ENCODE measurements around the gene ZNF319. TPM values are rescaled to one million over a fixed set of nuclear protein-coding genes. Genes with fewer than 3 reads are reported as not detected.

The ZNF319 gene
- total RNA-seq, 5 donors from 2014 or later (not counting 1 experiment from before 2014, with no cell fraction given), result 14.9 to 25.4 (median 20.4) TPM

- no peak overlapping the region for H3K4me3 ChIP-seq (ENCODE audit: control insufficient read depth in 1 of 2, extremely low read depth in 1 of 2, low read length in 1 of 2)
- POLR2A ChIA-PET, result no interaction called here
- H3K27me3 ChIP-seq (replicated peaks in 1 of 2; ENCODE audit: control insufficient read depth in 2 of 2, extremely low read depth in 1 of 2, insufficient read depth in 2 of 2, low read length in 1 of 2), result no peaks in the 10 kb centered on the region
- H3K9me3 Mint-ChIP-seq, result no peaks in the 10 kb centered on the region
- CTCF ChIA-PET, result interaction anchor here in 1 of 2 donors (0.7 kb wide), 1 partner anchor 228 kb away, joined by 3 read pairs; no protein-coding TSS in a partner anchor
- peaks cover 42 to 64% (median 53%) of the 10 kb centered on the region in 3 donors for H3K4me1 Mint-ChIP-seq
- peak overlapping the region; percentile 89 to 90 for H3K27ac Mint-ChIP-seq
- H3K36me3 Mint-ChIP-seq, result peaks cover 20% of the 10 kb centered on the region
- peak overlapping the region; percentile 46 for H3K27ac ChIP-seq (ENCODE audit: low read length)
- DNase-seq (no peak), ATAC-seq (replicated peaks in 1 of 4) (no peak)
- H3K4me3 Mint-ChIP-seq, result no peak overlapping the region
- no peaks in the 10 kb centered on the region for H3K27me3 Mint-ChIP-seq
- peaks cover 31 to 43% of the 10 kb centered on the region in 2 donors for H3K36me3 ChIP-seq (ENCODE audit: control insufficient read depth in 2 of 2, extremely low read depth in 1 of 2, insufficient read depth in 1 of 2, low read length in 1 of 2)
- no peaks in the 10 kb centered on the region for H3K9me3 ChIP-seq
- H3K4me1 ChIP-seq (ENCODE audit: control insufficient read depth in 1 of 2, extremely low read depth in 1 of 2, insufficient read depth in 2 of 2, low read length in 2 of 2), result peaks cover 22 to 71% of the 10 kb centered on the region in 2 experiments
- WGBS (ENCODE audit: insufficient coverage), result 92% methylated on average over 15 of the region's 18 CpGs
Measured at GRCh38 chr16:57995721-57996405, 4.6 kb downstream of the ZNF319 start.

GRCh38 chr16:57994778-57995177 is 5.7 kb downstream of the ZNF319 start:
- Mint-ChIP-seq H3K27ac (peak overlapping the region; percentile 89 to 90), H3K9me3 (no peaks in the 10 kb centered on the region), H3K4me1 (peaks cover 48 to 66% (median 53%) of the 10 kb centered on the region in 3 donors), H3K4me3 (peak overlapping the region in 1 of 3 donors; percentile 6), H3K36me3 (peaks cover 20% of the 10 kb centered on the region), H3K27me3 (no peaks in the 10 kb centered on the region)
- H3K9me3 ChIP-seq, result no peaks in the 10 kb centered on the region
- no peak overlapping the region for H3K4me3 ChIP-seq (ENCODE audit: control insufficient read depth in 1 of 2, extremely low read depth in 1 of 2, low read length in 1 of 2)
- H3K27ac ChIP-seq (ENCODE audit: low read length), result peak overlapping the region; percentile 46
- ATAC-seq (replicated peaks in 1 of 4) (no peak), DNase-seq (peak in 29 of 35 experiments; percentile 19 to 61 (median 38))
- H3K36me3 ChIP-seq (ENCODE audit: control insufficient read depth in 2 of 2, extremely low read depth in 1 of 2, insufficient read depth in 1 of 2, low read length in 1 of 2), result peaks cover 31 to 43% of the 10 kb centered on the region in 2 donors
- CTCF ChIA-PET, result no interaction called here
- WGBS (ENCODE audit: insufficient coverage), result 8% methylated on average over 3 of the region's 4 CpGs
- POLR2A ChIA-PET, result no interaction called here
- H3K4me1 ChIP-seq (ENCODE audit: control insufficient read depth in 1 of 2, extremely low read depth in 1 of 2, insufficient read depth in 2 of 2, low read length in 2 of 2), result peaks cover 21 to 67% of the 10 kb centered on the region in 2 experiments
- H3K27me3 ChIP-seq (replicated peaks in 1 of 2; ENCODE audit: control insufficient read depth in 2 of 2, extremely low read depth in 1 of 2, insufficient read depth in 2 of 2, low read length in 1 of 2), result no peaks in the 10 kb centered on the region

GRCh38 chr16:57994361-57994760 is 6.1 kb downstream of the ZNF319 start:
- ATAC-seq (replicated peaks in 1 of 4) (no peak), DNase-seq (no peak)
- Histone ChIP-seq H3K9me3 (no peaks in the 10 kb centered on the region), H3K36me3 (ENCODE audit: control insufficient read depth in 2 of 2, extremely low read depth in 1 of 2, insufficient read depth in 1 of 2, low read length in 1 of 2) (peaks cover 31 to 43% of the 10 kb centered on the region in 2 donors), H3K27ac (ENCODE audit: low read length) (peak overlapping the region; percentile 46), H3K4me3 (ENCODE audit: control insufficient read depth in 1 of 2, extremely low read depth in 1 of 2, low read length in 1 of 2) (no peak overlapping the region), H3K4me1 (ENCODE audit: control insufficient read depth in 1 of 2, extremely low read depth in 1 of 2, insufficient read depth in 2 of 2, low read length in 2 of 2) (peaks cover 17 to 63% of the 10 kb centered on the region in 2 experiments), H3K27me3 (replicated peaks in 1 of 2; ENCODE audit: control insufficient read depth in 2 of 2, extremely low read depth in 1 of 2, insufficient read depth in 2 of 2, low read length in 1 of 2) (no peaks in the 10 kb centered on the region)
- Mint-ChIP-seq H3K4me1 (peaks cover 46 to 64% (median 51%) of the 10 kb centered on the region in 3 donors), H3K4me3 (peak overlapping the region in 1 of 3 donors; percentile 6), H3K36me3 (peaks cover 20% of the 10 kb centered on the region), H3K9me3 (no peaks in the 10 kb centered on the region), H3K27ac (peak overlapping the region; percentile 89 to 90), H3K27me3 (no peaks in the 10 kb centered on the region)
- ChIA-PET POLR2A (no interaction called here), CTCF (no interaction called here)
- WGBS (ENCODE audit: insufficient coverage), result 89% methylated on average over 3 of the region's 4 CpGs

GRCh38 chr16:57993897-57994296 is 6.6 kb downstream of the ZNF319 start:
- DNase-seq (no peak), ATAC-seq (replicated peaks in 1 of 4) (no peak)
- Mint-ChIP-seq H3K36me3 (peaks cover 20% of the 10 kb centered on the region), H3K27ac (peak overlapping the region; percentile 39 to 90), H3K4me1 (peaks cover 41 to 60% (median 46%) of the 10 kb centered on the region in 3 donors), H3K4me3 (no peak overlapping the region), H3K27me3 (no peaks in the 10 kb centered on the region), H3K9me3 (no peaks in the 10 kb centered on the region)
- no CpG with 5 or more reads among the region's 5 CpGs for WGBS (ENCODE audit: insufficient coverage)
- H3K4me1 ChIP-seq (ENCODE audit: control insufficient read depth in 1 of 2, extremely low read depth in 1 of 2, insufficient read depth in 2 of 2, low read length in 2 of 2), result peaks cover 14 to 59% of the 10 kb centered on the region in 2 experiments
- no peak overlapping the region for H3K4me3 ChIP-seq (ENCODE audit: control insufficient read depth in 1 of 2, extremely low read depth in 1 of 2, low read length in 1 of 2)
- peaks cover 31 to 43% of the 10 kb centered on the region in 2 donors for H3K36me3 ChIP-seq (ENCODE audit: control insufficient read depth in 2 of 2, extremely low read depth in 1 of 2, insufficient read depth in 1 of 2, low read length in 1 of 2)
- POLR2A ChIA-PET, result no interaction called here
- peak overlapping the region; percentile 46 for H3K27ac ChIP-seq (ENCODE audit: low read length)
- no peaks in the 10 kb centered on the region for H3K27me3 ChIP-seq (replicated peaks in 1 of 2; ENCODE audit: control insufficient read depth in 2 of 2, extremely low read depth in 1 of 2, insufficient read depth in 2 of 2, low read length in 1 of 2)
- H3K9me3 ChIP-seq, result no peaks in the 10 kb centered on the region
- CTCF ChIA-PET, result no interaction called here

GRCh38 chr16:57993438-57993837 is 7.0 kb downstream of the ZNF319 start:
- 84% methylated on average over 7 of the region's 8 CpGs for WGBS (ENCODE audit: insufficient coverage)
- no peaks in the 10 kb centered on the region for H3K9me3 Mint-ChIP-seq
- H3K27me3 Mint-ChIP-seq, result no peaks in the 10 kb centered on the region
- Histone ChIP-seq H3K9me3 (no peaks in the 10 kb centered on the region), H3K4me3 (ENCODE audit: control insufficient read depth in 1 of 2, extremely low read depth in 1 of 2, low read length in 1 of 2) (no peak overlapping the region), H3K27me3 (replicated peaks in 1 of 2; ENCODE audit: control insufficient read depth in 2 of 2, extremely low read depth in 1 of 2, insufficient read depth in 2 of 2, low read length in 1 of 2) (no peaks in the 10 kb centered on the region), H3K27ac (ENCODE audit: low read length) (no peak overlapping the region), H3K36me3 (ENCODE audit: control insufficient read depth in 2 of 2, extremely low read depth in 1 of 2, insufficient read depth in 1 of 2, low read length in 1 of 2) (peaks cover 31 to 43% of the 10 kb centered on the region in 2 donors), H3K4me1 (ENCODE audit: control insufficient read depth in 1 of 2, extremely low read depth in 1 of 2, insufficient read depth in 2 of 2, low read length in 2 of 2) (peaks cover 11 to 54% of the 10 kb centered on the region in 2 experiments)
- ChIA-PET CTCF (no interaction called here), POLR2A (no interaction called here)
- peak overlapping the region in 1 of 2 donors; percentile 66 for H3K27ac Mint-ChIP-seq
- H3K36me3 Mint-ChIP-seq, result peaks cover 18% of the 10 kb centered on the region
- ATAC-seq (replicated peaks in 1 of 4), result no peak
- no peak for DNase-seq
- peaks cover 37 to 55% (median 42%) of the 10 kb centered on the region in 3 donors for H3K4me1 Mint-ChIP-seq
- H3K4me3 Mint-ChIP-seq, result no peak overlapping the region

- ChIA-PET CTCF (no interaction called here), POLR2A (no interaction called here)
- H3K27me3 Mint-ChIP-seq, result no peaks in the 10 kb centered on the region
- peaks cover 24 to 42% (median 28%) of the 10 kb centered on the region in 3 donors for H3K4me1 Mint-ChIP-seq
- no peaks in the 10 kb centered on the region for H3K9me3 Mint-ChIP-seq
- DNase-seq, result no peak
- H3K36me3 Mint-ChIP-seq, result peaks cover 9% of the 10 kb centered on the region
- Histone ChIP-seq H3K4me1 (ENCODE audit: control insufficient read depth in 1 of 2, extremely low read depth in 1 of 2, insufficient read depth in 2 of 2, low read length in 2 of 2) (peaks cover 1 to 41% of the 10 kb centered on the region in 2 experiments), H3K27me3 (replicated peaks in 1 of 2; ENCODE audit: control insufficient read depth in 2 of 2, extremely low read depth in 1 of 2, insufficient read depth in 2 of 2, low read length in 1 of 2) (no peaks in the 10 kb centered on the region), H3K9me3 (no peaks in the 10 kb centered on the region), H3K27ac (ENCODE audit: low read length) (no peak overlapping the region), H3K36me3 (ENCODE audit: control insufficient read depth in 2 of 2, extremely low read depth in 1 of 2, insufficient read depth in 1 of 2, low read length in 1 of 2) (peaks cover 25 to 36% of the 10 kb centered on the region in 2 donors), H3K4me3 (ENCODE audit: control insufficient read depth in 1 of 2, extremely low read depth in 1 of 2, low read length in 1 of 2) (no peak overlapping the region)
- H3K4me3 Mint-ChIP-seq, result no peak overlapping the region
- no peak for ATAC-seq (replicated peaks in 1 of 4)
- peak overlapping the region; percentile 72 to 88 for H3K27ac Mint-ChIP-seq
- 100% methylated on average over 4 of the region's 6 CpGs for WGBS (ENCODE audit: insufficient coverage)
Measured at GRCh38 chr16:57992084-57992483, 8.4 kb downstream of the ZNF319 start.

Measured in T-cell (primary cell).